HL-60 (cell line): ENCODE results near the gene KRT24.
"Not testable (repeated sequence)": the region's sequence is repeated elsewhere in the genome, so short reads cannot be mapped to it uniquely, and the experiment has no call there.

Source experiments
- DNase-seq, 2 experiments: peaks; one replicate each; pipeline ENCODE4 v3.0.0-alpha.2; 2010 to 2020; ENCODE audit warnings: low read depth in 1 of 2, low spot score in 1 of 2
- H3K27ac ChIP-seq: fragments of 250-450 bp; sonication (Bioruptor Pico); replicated peaks from 2 replicates; pipeline ENCODE4 v1.5.1; 2020; ENCODE audit warnings: mild to moderate bottlenecking, moderate library complexity
- H3K27me3 ChIP-seq: fragments of 250-450 bp; sonication (Bioruptor Pico); 2 replicates; pipeline ENCODE4 v1.5.1; 2021; ENCODE audit warnings: mild to moderate bottlenecking, moderate library complexity; ENCODE audit not compliant: insufficient read depth, poor library complexity, severe bottlenecking
- H3K4me3 ChIP-seq: replicated peaks from 2 replicates; pipeline ENCODE4 v1.5.1; 2011; ENCODE audit warnings: mild to moderate bottlenecking, control low read depth, low read length; ENCODE audit not compliant: insufficient read depth
- GABPA ChIP-seq: IDR thresholded peaks from 2 replicates; pipeline ENCODE4 v1.6.1; 2012; ENCODE audit warnings: low read depth
- POLR2AphosphoS5 ChIP-seq: IDR thresholded peaks from 2 replicates; pipeline ENCODE4 v1.6.1; 2012; ENCODE audit warnings: low read depth
- SPI1 ChIP-seq: IDR thresholded peaks from 2 replicates; pipeline ENCODE4 v1.6.1; 2012; ENCODE audit warnings: low read depth, mild to moderate bottlenecking, borderline replicate concordance
- long read RNA-seq: library from polyadenylated mRNA; unstranded; transcript quantifications from one replicate; pipeline ENCODE4 v2.0.0, GENCODE V29; 2020
- TF ChIP-seq, protein P1 (sequence below): IDR thresholded peaks from 2 replicates; pipeline ENCODE4 v1.6.1; 2012; ENCODE audit warnings: low read depth; ENCODE audit not compliant: insufficient replicate concordance
- TF ChIP-seq, protein P2 (sequence below): IDR thresholded peaks from one replicate; pipeline ENCODE4 v1.5.1; 2011; ENCODE audit warnings: low read length, control low read depth, inconsistent platforms; ENCODE audit not compliant: insufficient read depth

Gene KRT24
- long read RNA-seq = 0 reads

DNA sequence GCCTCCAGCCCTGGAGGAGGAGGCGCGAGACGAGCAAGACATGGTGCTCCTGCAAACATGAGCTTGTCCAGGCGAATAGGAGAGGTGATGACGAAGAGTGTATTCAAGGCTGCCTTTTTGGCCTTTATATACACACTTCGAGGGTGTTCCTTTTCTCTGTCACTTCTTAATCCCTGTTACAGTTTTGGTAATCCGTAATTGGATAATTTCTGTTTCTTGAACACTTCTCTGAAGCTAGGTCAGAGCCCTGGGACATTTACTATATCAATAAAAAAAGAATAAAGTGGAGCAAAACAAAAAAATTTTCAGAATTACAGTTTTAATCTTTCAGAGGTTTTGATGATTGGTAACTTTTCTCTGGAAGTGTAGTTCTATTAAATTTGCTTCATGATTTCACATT, at the start of gene KRT24:
TSS of gene KRT24 (minus strand) at position 101 of the 400 bp plus-strand sequence. CDS start at position 42, 59 bp downstream.
- H3K27me3 ChIP-seq = peaks cover 2% of the 10 kb centered on the region
- no peak within 1 kb of the TSS for H3K4me3 ChIP-seq
- no peak for DNase-seq
- no peak within 1 kb of the TSS for H3K27ac ChIP-seq
- TF ChIP-seq, protein P1, sequence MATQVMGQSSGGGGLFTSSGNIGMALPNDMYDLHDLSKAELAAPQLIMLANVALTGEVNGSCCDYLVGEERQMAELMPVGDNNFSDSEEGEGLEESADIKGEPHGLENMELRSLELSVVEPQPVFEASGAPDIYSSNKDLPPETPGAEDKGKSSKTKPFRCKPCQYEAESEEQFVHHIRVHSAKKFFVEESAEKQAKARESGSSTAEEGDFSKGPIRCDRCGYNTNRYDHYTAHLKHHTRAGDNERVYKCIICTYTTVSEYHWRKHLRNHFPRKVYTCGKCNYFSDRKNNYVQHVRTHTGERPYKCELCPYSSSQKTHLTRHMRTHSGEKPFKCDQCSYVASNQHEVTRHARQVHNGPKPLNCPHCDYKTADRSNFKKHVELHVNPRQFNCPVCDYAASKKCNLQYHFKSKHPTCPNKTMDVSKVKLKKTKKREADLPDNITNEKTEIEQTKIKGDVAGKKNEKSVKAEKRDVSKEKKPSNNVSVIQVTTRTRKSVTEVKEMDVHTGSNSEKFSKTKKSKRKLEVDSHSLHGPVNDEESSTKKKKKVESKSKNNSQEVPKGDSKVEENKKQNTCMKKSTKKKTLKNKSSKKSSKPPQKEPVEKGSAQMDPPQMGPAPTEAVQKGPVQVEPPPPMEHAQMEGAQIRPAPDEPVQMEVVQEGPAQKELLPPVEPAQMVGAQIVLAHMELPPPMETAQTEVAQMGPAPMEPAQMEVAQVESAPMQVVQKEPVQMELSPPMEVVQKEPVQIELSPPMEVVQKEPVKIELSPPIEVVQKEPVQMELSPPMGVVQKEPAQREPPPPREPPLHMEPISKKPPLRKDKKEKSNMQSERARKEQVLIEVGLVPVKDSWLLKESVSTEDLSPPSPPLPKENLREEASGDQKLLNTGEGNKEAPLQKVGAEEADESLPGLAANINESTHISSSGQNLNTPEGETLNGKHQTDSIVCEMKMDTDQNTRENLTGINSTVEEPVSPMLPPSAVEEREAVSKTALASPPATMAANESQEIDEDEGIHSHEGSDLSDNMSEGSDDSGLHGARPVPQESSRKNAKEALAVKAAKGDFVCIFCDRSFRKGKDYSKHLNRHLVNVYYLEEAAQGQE = no peak
- TF ChIP-seq, protein P2, sequence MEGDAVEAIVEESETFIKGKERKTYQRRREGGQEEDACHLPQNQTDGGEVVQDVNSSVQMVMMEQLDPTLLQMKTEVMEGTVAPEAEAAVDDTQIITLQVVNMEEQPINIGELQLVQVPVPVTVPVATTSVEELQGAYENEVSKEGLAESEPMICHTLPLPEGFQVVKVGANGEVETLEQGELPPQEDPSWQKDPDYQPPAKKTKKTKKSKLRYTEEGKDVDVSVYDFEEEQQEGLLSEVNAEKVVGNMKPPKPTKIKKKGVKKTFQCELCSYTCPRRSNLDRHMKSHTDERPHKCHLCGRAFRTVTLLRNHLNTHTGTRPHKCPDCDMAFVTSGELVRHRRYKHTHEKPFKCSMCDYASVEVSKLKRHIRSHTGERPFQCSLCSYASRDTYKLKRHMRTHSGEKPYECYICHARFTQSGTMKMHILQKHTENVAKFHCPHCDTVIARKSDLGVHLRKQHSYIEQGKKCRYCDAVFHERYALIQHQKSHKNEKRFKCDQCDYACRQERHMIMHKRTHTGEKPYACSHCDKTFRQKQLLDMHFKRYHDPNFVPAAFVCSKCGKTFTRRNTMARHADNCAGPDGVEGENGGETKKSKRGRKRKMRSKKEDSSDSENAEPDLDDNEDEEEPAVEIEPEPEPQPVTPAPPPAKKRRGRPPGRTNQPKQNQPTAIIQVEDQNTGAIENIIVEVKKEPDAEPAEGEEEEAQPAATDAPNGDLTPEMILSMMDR = no peak
- no peak for TF ChIP-seq GABPA
- no peak for TF ChIP-seq POLR2AphosphoS5
- TF ChIP-seq SPI1 = no peak

DNA sequence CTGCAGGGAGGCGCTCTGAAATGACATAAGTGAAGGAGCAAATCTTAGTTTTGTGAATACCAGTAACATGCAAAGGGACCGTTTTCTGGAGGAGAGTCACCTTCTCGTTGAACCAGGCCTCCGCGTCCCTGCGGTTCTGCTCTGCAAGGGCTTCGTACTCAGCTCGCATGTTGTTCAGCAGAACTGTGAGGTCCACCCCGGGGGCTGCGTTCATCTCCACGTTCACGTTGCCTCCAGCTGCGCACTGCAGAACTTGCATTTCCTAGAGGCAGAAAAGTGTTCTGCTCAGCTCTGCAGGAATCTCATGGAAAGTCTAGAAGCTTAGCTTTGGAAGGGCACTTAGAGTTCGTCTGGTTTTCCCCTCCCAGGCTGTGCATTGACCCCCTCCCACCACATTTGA, 47.5 kb upstream of the KRT24 start:
- H3K27ac ChIP-seq = no peak overlapping the region
- no peak for DNase-seq
- H3K27me3 ChIP-seq = peaks cover 8% of the 10 kb centered on the region
- H3K4me3 ChIP-seq = no peak overlapping the region
- TF ChIP-seq, protein P1 = no peak
- no peak for TF ChIP-seq GABPA
- TF ChIP-seq SPI1 = no peak
- no peak for TF ChIP-seq POLR2AphosphoS5
- TF ChIP-seq, protein P2 = no peak

DNA sequence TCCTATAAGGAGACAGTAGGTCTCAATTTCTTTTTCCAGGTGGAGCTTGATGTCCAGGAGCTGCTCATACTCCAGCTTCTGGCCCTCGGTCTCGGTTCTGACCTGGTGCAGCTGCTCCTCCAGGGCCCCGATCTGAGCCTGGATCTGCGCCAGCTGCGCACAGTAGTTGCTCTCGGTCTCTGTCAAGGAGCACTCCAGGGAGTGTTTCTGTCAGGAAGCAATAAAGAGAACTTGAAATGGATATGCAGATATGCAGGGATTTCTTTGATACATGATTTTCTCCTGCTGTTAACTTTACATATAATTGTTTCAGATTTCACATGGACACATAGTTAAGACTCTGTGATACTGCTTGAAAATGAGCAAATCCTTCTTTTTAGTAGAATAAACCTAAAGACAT, 46.8 kb upstream of the KRT24 start:
- Histone ChIP-seq H3K4me3 (no peak overlapping the region), H3K27ac (no peak overlapping the region), H3K27me3 (peaks cover 8% of the 10 kb centered on the region)
- TF ChIP-seq, protein P1 = no peak
- TF ChIP-seq GABPA = no peak
- TF ChIP-seq, protein P2 = no peak
- TF ChIP-seq POLR2AphosphoS5 = no peak
- no peak for TF ChIP-seq SPI1
- DNase-seq = no peak

DNA sequence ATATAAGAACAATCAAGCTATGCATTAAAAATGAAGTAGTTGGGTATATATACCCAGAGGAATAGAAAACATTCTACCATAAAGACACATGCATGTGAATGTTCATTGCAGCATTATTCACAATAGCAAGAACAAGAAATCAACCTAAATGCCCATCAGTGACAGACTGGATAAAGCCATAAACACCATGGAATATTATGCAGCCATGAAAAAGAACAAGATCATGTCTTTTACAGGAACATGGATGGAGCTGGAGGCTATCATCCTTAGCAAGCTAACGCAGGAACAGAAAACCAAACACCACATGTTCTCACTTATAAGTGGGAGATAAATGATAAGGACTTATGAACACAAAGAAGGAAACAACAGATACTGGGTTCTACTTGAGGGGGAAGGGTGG, 45.1 kb upstream of the KRT24 start:
- H3K4me3 ChIP-seq, H3K27ac ChIP-seq, DNase-seq, H3K27me3 ChIP-seq: not testable (repeated sequence)
